ENCODE measurements around the gene CXCL3.

Gene CXCL3

DNA sequence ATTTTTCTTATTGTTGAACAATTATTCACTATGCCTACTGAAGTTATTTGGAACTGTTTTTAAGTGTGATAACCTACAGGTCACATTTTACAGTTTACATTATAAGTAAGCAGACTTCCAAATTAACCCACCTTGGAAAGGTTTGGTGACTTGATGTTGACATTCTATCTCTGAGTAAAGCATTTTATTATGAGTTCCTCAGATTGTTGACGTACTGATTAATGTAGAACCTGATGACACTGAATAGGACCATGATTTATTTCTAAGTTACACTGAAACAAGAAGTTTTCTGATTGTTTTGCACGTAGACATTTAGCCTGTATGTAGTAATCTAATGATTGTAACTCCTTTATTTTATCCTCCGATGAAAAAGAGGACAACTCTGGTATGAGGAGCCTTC is 17.0 kb upstream of the CXCL3 start:
- DNase-seq (ENCODE audit: low read depth in 2 of 2) = no peak

DNA sequence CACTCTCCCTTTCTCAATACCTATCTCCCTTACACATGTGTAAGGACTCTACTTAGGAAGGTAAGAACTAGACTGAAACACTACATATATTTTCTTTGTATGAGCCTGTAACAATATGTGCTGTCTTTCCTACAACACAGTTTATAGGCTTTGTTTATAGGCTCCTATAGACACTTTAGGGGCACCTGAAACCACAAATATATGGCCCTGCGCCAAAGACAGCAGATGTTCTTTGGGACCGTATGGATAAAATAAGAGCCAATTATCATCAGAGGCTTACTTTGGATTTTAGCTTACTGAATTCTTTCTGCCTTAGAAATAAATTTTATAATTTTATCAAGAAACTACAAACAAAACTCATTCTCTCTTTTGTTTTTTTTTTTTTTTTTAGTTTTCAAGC is 16.6 kb upstream of the CXCL3 start:
- no peak for DNase-seq (ENCODE audit: low read depth in 2 of 2)

DNA sequence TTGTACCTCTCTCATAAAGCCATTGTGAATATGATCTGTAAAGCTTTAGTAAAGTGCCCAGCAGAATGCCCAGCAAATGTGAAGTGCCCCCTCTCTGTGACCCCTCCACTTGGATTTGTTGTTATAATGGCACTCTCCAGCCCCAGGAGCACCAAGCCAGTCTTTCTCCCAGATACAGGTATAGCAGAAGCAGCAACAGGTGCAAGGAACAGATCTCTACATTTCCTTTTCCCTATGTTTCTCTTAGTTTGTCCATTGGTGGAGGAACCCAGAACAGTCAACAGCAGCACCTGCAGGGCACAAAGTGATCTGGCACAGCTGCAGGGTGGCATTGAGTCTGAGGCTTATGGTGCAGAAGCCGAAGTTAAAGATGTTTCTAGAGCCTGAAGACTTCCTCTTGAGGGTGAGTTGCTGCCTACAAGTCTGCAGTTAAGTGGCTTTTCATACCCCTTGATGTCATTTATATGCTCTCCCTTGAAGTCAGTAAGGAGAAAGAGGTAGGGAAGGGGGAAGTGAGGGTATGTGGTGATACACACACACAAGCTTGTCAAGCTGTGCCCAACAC is 16.1 kb upstream of the CXCL3 start:
- no peak for DNase-seq (ENCODE audit: low read depth in 2 of 2)

DNA sequence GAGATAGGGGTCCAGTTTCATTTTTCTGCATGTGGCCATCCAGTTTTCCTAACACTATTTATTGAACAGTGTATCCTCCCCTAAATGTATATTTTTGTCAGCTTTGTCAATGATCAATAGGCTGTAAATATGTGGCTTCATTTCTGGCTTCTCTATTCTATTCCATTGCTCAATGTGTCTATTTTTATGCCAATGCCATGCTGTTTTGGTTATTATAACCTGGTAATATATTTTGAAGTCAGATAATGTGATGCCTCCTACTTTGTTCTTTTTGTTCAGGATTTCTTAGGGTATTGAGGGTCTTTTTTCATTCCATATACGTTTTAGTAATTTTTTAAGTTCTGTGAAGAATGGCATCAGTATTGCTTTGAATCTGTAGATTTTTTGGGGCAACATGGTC is 8.7 kb upstream of the CXCL3 start:
- no peak for DNase-seq (ENCODE audit: low read depth in 2 of 2)

DNA sequence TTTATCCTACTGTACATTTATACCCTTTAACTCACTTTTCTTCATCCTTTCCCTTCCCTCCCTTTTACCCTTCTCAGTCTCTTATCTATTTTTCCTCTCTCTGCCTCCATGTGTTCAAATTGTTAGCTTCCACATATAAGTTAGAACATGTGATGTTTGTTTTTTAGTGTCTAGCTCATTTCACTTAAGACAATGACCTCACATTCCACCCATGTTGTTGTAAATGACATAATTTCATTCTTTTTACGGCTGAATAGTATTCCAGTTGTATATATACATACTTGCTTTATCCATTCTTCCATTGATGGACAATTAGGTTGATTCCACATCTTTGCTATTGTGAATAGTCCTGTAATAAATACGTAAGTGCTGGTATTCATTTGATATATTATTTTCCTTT is 7.3 kb upstream of the CXCL3 start:
- DNase-seq (ENCODE audit: low read depth in 2 of 2) = no peak

DNA sequence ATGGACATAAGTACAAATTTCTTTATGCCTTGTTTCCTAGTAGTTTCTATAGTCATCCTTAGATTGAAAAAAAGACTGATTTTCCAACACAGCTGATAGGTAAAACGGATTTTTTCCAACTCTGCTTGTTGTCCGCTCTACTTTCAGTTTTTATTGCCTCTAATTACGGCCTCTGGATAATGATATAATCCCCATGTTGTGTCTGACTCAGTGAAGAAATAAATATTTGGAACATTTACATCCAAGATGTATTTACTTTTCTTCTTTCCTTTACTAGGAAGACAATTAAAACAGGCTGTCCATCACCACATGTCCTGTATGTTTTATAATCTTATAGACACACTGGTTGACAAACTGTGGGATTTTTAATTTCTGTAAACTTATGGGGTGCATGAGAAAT is 6.8 kb upstream of the CXCL3 start:
- DNase-seq (ENCODE audit: low read depth in 2 of 2) = no peak

DNA sequence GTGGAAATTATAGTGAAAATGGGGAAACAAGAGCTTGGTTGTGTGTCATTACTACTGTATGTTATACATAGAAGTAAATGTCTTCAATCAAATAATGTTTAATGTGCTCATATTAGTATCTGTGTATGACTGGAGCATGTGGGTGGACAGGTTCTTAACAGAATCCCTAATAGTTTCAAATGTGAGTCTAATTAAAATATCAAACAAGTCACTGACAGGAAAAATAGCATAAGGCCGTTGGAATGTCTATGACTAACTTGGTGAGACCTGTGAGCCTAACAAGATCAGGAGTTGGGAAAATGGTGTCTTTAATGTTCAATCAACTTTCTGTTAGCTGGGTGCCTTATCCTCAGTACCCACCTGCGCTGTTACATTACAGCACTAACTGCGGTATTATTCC is 6.2 kb upstream of the CXCL3 start:
- DNase-seq (ENCODE audit: low read depth in 2 of 2) = no peak

DNA sequence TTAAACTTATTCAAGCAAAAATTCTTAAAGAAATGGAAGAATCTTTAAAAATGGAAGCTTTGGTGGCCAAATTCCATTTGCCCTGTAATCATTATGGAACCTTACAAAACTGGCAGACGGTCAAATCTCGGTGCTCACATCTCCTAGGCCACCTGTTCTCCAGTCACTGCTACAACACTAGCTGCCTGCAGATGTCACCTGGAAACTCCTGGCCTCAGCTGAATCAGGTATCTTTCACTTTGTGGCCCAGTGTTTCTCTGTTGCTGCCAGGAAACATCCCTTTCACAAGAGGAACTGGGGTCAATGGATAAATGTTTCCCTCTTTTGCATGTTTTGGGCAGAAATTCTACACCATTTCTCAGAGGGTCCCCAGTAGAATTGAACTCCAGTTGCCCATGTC is 4.2 kb upstream of the CXCL3 start:
- no peak for DNase-seq (ENCODE audit: low read depth in 2 of 2)

DNA sequence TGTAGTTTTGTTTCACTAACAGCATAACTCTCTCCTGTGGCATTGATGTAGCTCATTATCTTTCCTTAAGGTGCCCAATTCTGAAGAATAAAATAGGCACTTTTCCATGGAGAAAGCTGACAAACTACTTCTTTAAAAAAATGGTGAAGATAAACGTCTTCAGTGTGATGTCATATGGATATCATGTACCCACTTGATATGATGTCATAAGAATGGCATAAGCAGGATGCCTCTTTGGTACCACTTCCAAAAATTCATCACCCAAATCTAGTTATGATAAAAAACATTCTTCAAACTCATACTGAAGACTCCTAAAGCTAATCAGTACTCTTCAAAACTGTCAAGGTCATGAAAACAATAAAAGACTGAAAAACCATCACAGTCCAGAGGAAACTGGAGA is 2.9 kb upstream of the CXCL3 start:
- DNase-seq (ENCODE audit: low read depth in 2 of 2) = no peak

DNA sequence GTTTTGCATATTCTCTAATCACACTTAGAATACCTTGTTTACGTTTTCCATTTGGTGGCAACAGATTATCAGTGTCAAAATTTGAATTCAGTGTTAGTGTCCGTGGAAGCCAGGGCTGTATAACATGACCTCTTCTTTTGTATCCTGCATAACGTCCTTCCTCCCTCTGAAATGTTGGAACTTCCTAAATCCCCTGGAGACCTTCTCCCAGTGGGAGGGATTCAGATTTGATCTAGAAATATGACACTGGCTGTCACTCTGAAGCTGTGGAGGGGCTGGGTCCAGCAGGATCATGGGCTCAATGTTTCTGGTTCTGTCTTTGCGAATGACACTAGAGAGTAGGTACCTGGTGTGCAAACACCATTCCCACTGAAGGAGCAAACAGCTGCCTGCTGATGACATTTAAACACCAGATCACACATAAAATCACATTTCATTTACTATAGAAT is 850 bp upstream of the CXCL3 start:
- no peak for DNase-seq (ENCODE audit: low read depth in 2 of 2)

DNA sequence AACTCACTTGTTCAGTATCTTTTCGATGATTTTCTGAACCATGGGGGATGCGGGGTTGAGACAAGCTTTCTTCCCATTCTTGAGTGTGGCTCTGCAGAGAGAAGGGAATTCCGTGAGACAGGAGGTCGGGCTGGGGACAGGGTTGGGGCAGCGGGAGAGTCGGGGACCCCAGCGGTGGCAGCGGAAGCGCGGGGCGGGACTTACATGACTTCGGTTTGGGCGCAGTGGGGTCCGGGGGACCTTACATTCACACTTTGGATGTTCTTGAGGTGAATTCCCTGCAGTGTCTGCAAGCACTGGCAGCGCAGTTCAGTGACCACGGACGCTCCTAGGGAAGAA is 434 bp downstream of the CXCL3 start:
- DNase-seq (ENCODE audit: low read depth in 2 of 2) = no peak

DNA sequence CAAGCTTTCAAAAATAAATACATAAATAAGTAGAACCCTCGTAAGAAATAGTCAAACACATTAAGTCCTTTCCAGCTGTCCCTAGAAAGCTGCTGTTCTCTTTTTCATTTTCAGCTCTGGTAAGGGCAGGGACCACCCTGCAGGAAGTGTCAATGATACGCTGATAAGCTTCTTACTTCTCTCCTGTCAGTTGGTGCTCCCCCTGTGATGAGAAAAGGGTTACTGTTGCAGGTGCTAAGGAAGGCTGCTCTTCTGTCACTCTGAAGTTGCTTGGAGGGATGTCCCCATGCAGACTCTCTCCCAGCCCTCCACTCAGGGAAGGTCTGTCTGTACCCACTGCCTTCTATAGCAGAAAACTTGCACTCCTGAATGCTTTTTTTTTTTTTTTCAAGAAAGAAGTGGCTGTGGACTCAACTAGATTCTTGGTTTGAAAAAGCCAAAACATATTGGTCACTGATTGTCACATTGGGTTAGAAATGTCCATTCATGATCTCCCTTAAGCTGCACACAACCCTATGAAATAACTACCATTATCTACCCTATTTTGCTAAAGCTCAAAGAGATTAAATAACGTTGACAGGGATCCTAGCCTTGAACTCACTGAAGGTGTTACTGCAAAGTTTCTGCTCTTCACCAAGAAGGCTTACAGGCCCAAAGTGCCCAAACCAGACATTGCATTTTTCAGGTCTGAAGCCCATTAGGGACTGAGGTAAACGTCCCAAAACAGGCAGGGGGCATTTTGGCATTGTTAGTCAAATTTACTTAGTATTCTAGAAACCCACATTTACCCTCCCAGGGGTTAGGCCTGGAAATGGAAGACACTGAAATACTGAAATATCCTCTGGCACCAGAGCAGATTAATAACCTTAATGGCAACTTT is 1.2 kb downstream of the CXCL3 start:
- DNase-seq (ENCODE audit: low read depth in 2 of 2) = no peak

DNA sequence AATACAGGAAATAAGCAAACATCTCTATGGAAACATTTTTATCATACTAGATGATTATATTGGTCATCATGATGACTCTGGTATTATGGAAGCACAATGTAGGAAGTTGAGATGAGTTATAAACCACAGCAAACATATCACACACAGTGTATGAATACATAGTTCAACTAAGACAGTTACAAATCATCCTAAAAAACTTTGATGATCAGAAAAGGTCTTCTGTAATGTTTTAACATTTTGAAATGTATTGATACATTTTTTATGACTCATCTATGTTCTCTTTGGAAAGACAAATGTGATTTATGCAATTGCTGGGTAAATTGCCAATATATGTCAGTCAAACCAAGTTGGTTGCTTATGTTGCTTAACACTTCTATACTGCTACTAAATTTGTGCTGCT is 4.8 kb downstream of the CXCL3 start:
- no peak for DNase-seq (ENCODE audit: low read depth in 2 of 2)

DNA sequence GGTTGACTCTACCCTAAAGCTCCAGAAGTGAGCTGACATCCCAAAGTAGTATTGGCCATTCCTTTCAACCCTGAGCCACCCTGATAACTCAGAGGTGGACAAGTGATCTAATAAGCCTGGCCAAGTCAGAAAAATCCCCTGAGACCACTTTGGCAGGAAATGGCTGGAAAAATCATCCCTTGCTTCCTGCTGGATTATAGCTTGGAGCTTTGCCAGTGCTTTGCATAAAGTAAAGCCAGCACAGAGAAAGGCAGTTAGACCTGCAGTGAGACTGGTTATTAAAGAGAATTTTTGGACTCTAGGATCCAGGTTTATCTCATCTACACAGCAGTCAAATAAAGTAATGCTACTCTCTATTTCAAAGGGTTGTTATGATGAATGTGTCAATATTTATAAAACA is 6.4 kb downstream of the CXCL3 start:
- DNase-seq (ENCODE audit: low read depth in 2 of 2) = no peak

DNA sequence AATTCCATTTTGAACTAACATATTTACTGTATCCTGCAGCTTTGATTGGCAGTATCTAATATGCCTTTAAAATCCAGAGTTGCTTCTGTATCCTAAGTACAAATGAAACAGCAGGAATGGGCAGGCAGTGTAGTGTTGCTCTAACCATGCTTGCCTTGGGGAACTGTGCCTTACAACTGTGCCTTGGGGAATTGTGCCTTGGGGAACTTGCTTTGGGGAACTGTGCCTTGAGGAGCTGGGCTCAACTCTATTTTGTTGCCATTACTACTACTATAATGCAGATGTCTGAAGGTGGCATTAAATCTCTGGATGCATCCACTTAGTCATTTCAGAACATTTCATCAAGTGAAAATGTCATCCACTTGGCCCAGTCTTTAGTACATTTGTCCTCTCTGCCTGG is 6.9 kb downstream of the CXCL3 start:
- no peak for DNase-seq (ENCODE audit: low read depth in 2 of 2)

DNA sequence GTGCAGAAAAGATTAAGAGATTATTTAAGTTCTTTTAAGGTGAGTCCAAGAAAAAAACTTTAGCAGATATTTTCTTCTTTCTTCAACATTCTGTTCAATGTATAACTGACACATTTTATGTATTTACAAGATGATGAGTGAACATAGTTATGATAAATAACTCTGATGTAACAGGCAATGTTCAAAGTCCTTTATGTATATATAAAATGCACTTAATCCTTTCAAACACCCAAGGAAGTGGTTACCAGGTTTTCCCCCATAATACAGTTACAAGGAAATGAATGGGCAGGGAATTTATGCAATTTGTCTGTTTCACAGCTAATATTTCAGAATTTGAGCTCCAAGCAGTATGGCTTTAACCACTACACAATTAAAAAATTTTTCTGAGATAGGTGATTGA is 8.2 kb downstream of the CXCL3 start:
- no peak for DNase-seq (ENCODE audit: low read depth in 2 of 2)

DNA sequence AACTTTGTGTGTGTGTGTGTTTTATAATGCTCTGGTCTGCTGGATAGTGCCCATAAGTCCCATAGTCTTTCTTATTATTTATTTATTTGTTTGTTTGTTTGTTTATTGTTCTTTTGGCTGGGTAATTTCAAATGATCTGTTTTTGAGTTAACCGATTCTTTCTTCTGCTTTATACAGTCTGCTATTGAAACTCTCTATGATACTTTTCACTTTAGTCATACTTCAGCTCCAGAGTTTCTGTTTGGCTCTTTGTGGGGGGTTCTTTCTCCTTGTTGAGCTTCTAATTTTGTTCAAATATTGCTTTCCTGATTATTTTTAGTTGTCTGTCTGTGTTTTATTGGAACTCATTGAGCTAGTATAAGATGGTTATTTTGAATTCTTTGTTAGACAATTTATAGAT is 10.0 kb downstream of the CXCL3 start:
- no peak for DNase-seq (ENCODE audit: low read depth in 2 of 2)

DNA sequence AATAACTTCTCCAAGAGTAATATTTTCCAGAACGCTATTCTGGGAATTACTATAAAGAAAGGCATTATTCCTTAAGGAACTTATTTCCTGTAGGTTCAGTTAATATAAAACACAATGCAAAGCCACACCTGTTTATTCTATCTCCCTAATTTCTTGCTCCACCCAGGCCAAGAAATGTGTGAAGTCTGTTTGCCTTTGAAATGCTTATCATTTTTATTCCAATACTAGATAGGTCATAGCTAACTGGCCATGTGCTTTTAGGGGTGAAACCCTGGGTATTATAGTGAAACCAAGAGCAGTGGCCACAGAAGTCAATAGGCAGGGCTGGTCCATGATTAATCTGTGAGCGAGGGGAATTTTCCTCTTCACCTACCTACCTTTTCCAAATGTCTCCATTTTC is 14.8 kb downstream of the CXCL3 start:
- DNase-seq (ENCODE audit: low read depth in 2 of 2) = no peak

DNA sequence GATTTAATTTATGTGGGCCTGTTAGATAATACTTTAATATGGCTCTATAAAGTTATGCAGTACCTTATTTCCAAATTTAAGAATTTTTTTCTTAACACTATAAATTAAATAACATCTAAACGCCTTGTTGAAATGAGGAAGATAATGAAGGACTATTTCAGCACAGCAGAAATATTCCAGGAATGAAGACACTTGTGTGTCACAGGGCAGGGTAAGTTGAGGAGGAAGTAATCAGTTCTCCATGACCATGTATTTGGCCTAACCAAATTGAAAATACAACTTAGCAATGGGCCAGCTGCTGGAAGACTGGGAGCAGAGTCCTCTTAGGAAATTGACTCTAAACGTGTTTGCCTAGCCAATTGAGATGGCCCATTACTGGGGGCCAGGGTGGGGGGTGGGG is 16.9 kb downstream of the CXCL3 start:
- no peak for DNase-seq (ENCODE audit: low read depth in 2 of 2)

DNA sequence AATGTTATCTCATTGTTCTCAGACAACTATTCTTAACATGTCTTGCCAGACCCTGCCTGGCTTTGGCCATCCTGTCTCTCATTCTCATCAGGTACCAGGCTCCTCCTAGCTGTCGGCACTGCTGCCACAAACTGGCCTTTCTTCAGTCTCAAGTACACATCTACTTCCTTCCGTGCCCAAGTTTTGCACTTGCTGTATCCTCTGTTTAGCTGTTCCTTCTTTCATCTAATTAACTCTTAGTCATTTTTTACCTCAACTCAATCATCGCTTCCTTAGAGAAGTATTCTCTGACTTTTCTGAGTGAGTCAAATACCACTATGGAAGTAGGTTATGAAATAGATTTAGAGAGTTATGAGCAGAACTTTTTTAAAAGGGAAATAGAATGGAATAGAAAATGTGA is 19.7 kb downstream of the CXCL3 start:
- no peak for DNase-seq (ENCODE audit: low read depth in 2 of 2)

DNA sequence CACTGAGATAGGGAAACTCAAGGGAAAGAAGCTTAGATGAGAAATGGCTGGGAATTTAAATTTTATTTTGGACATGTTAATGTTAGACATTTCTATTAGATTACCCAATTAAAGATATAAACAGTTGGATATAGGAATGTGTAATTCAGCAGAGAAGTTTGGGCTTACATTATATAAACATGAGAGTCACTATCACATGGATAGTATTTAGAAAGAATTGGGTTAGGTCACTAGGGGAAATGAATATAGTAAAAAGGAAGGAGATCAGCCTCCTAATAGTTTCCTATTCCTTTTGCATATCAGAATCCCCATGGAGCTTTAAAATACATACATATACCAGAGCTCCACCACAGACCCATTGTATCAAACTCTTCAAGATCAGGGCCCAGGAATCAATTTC is 20.4 kb downstream of the CXCL3 start:
- DNase-seq (ENCODE audit: low read depth in 2 of 2) = no peak

DNA sequence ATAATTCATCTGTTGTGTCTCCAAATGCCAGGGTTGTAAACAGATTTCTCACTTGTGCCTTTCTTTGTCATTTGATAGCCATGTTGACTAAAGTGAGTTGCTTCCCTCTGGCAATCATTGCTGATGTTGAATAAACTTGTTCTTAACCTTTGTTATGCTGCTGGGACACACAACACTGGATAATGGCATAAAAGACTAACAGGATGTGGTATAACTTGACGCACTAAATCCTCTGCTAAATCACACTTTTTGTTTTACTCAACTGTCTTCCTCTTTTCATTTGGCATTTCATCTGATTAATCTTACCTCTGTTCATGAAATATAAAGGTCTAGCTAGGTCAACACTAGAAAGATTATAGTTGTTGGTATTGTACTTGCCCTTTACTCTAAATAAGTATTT is 22.4 kb downstream of the CXCL3 start:
- no peak for DNase-seq (ENCODE audit: low read depth in 2 of 2)

DNA sequence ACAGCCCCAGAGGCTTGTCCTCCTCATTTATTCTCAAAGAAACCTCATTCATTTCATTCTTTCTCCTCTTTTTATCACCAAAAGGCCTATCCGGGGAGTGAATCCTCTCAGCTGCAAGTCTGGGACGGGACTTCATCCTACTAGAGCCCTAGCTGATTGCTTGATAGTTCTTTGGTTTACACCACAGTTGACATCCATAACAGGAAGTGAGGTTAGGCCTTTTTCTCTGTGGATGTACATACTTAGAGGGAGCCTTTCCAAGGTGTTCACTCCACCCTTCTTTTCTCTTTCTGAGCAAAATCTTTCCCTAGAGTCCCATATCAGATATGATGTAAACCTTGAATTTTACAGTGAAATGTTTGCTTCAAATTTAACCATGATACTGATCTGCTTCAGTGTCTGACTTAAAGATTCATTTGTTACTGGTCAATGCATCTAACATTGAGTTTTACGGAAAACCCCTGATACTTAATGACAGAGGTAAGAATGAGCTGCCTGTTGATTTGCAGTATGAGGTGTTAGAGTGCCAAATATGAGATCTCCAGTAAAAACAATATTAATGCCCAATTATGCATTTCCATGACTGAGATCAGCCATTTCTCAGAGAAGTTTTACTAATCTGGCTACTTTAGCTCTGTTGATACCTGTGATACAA is 23.2 kb downstream of the CXCL3 start:
- DNase-seq (ENCODE audit: low read depth in 2 of 2) = no peak

Measured in stimulated activated CD8-positive, alpha-beta memory T cell treated with anti-CD3 and anti-CD28 coated beads, Interleukin-2, amount 100 ng/mL, for 1 hour (primary cell).